GM21367 (cell line): ENCODE results near the gene TEX22.

Experiments
- ATAC-seq: cut with Tn5 transposase; IDR thresholded peaks from one replicate; pipeline ENCODE4 v1.9.1; 2021; ENCODE audit not compliant: unreplicated experiment

Gene TEX22

GRCh38 chr14:105455086-105455640, 56.8 kb downstream of the TEX22 start:
- ATAC-seq, result no peak

GRCh38 chr14:105455766-105456660, 57.7 kb downstream of the TEX22 start:
- no peak for ATAC-seq

GRCh38 chr14:105456736-105457617, 58.6 kb downstream of the TEX22 start:
- ATAC-seq, result no peak

GRCh38 chr14:105458010-105458409, 59.7 kb downstream of the TEX22 start:
- ATAC-seq, result no peak

- no peak for ATAC-seq
These were observed 60.2 kb downstream of the TEX22 start for GRCh38 chr14:105458571-105458970.

- no peak for ATAC-seq
These were observed 61.8 kb downstream of the TEX22 start for GRCh38 chr14:105460116-105460515.

GRCh38 chr14:105460616-105461015, 62.3 kb downstream of the TEX22 start:
- no peak for ATAC-seq

GRCh38 chr14:105461903-105462302, 63.6 kb downstream of the TEX22 start:
- no peak for ATAC-seq
